B cell (primary cell): ENCODE data around the gene STEAP4. TPM values are rescaled to one million over a fixed set of nuclear protein-coding genes. Genes with fewer than 3 reads are reported as not detected.

Experiments
- ATAC-seq: fragments of 200-7000 bp; cut with Tn5 transposase; one replicate; pipeline ENCODE4 v1.10.0; 2021; ENCODE audit warnings: low read depth, mild to moderate bottlenecking, moderate number of reproducible peaks, moderate library complexity
- CTCF ChIA-PET: fragments of 350-600 bp; sonication (Branson Sonifier 250); formaldehyde crosslinking; loops from one replicate; lab custom pipeline; 2021; ENCODE audit warnings: antibody characterized with exemption, inconsistent platforms; lab: Charles Lee
- POLR2A ChIA-PET: fragments of 350-600 bp; sonication (Branson Sonifier 250); formaldehyde crosslinking; loops from one replicate; lab custom pipeline; 2021; ENCODE audit warnings: antibody characterized with exemption; lab: Charles Lee
- DNase-seq: peaks from one replicate; pipeline ENCODE4 v3.0.0; 2013
- H2AFZ ChIP-seq: 2 replicates; pipeline ENCODE4 v1.6.1; 2012; ENCODE audit warnings: mild to moderate bottlenecking, low read depth, low read length; ENCODE audit not compliant: insufficient read depth, poor library complexity, severe bottlenecking
- H3K27ac ChIP-seq, 2 donors: 1 replicate in 1 of 2; 2 replicates in 1 of 2; pipeline ENCODE4 v1.5.1; 2012 to 2013; ENCODE audit warnings: low read length in 2 of 2, mild to moderate bottlenecking in 2 of 2, moderate library complexity in 1 of 2
- H3K27me3 ChIP-seq, 4 experiments: fragments of 200-600 bp in 1 of 4; sonication (generic) in 1 of 4; replicated peaks in 1 of 4; 1 replicate in 2 of 4; 2 replicates in 2 of 4; pipeline versions ENCODE4 v1.6.1 to v1.7.0; 2013 to 2016; ENCODE audit warnings: low read length in 3 of 4, mild to moderate bottlenecking in 2 of 4, mixed read lengths in 1 of 4, moderate library complexity in 1 of 4; ENCODE audit not compliant: insufficient read depth in 4 of 4, control insufficient read depth in 3 of 4; ENCODE audit errors: control extremely low read depth in 1 of 4
- H3K36me3 ChIP-seq, 2 experiments: replicated peaks in 1 of 2; 1 replicate in 1 of 2; 2 replicates in 1 of 2; pipeline versions ENCODE4 v1.6.1 to v1.7.1; 2013; ENCODE audit warnings: low read length in 1 of 2; ENCODE audit not compliant: insufficient read depth in 2 of 2, control insufficient read depth in 1 of 2; ENCODE audit errors: control extremely low read depth in 1 of 2, extremely low read depth in 1 of 2
- H3K4me1 ChIP-seq, 2 donors: fragments of 200-600 bp in 1 of 2; sonication (generic) in 1 of 2; 1 replicate in 1 of 2; 2 replicates in 1 of 2; pipeline versions ENCODE4 v1.5.1 to v1.6.1; 2013 to 2017; ENCODE audit warnings: low read length in 2 of 2; ENCODE audit not compliant: control insufficient read depth in 2 of 2, insufficient read depth in 2 of 2
- H3K4me2 ChIP-seq: replicated peaks from 2 replicates; pipeline ENCODE3; 2012; ENCODE audit warnings: mild to moderate bottlenecking, low read depth, low read length; ENCODE audit not compliant: poor library complexity, severe bottlenecking
- H3K4me3 ChIP-seq, 5 experiments: fragments of 200-600 bp in 1 of 5; sonication (generic) in 1 of 5; 1 replicate in 3 of 5; 2 replicates in 2 of 5; pipeline versions ENCODE4 v1.5.1 to v1.7.0; 2011 to 2016; ENCODE audit warnings: low read length in 4 of 5, mild to moderate bottlenecking in 4 of 5, low read depth in 2 of 5, control low read depth in 1 of 5, moderate library complexity in 1 of 5; ENCODE audit not compliant: insufficient read depth in 1 of 5; ENCODE audit errors: control extremely low read depth in 1 of 5, extremely low read depth in 1 of 5
- H3K79me2 ChIP-seq: fragments of 200-600 bp; sonication (generic); one replicate; pipeline ENCODE4 v1.6.0; 2016; ENCODE audit warnings: low read length; ENCODE audit not compliant: control insufficient read depth, insufficient read depth
- H3K9ac ChIP-seq: fragments of 200-600 bp; sonication (generic); 2 replicates; pipeline ENCODE4 v1.6.1; 2017; ENCODE audit warnings: mild to moderate bottlenecking, low read length, moderate library complexity
- H3K9me3 ChIP-seq, 3 donors: one replicate each; pipeline versions ENCODE4 v1.6.1 to v1.7.1; 2013; ENCODE audit warnings: low read length in 2 of 3; ENCODE audit not compliant: control insufficient read depth in 2 of 3, insufficient read depth in 1 of 3; ENCODE audit errors: control extremely low read depth in 1 of 3
- H4K20me1 ChIP-seq: 2 replicates; pipeline ENCODE4 v1.6.0; 2012; ENCODE audit warnings: mild to moderate bottlenecking, low read length; ENCODE audit not compliant: insufficient read depth, control insufficient read depth, poor library complexity, severe bottlenecking
- H3K27ac Mint-ChIP-seq: one replicate; pipeline ENCODE4 v1.8.0; 2021; ENCODE audit warnings: mixed read lengths
- H3K27me3 Mint-ChIP-seq: one replicate; pipeline ENCODE4 v1.8.0; 2021; ENCODE audit warnings: mixed read lengths
- H3K4me1 Mint-ChIP-seq: one replicate; pipeline ENCODE4 v1.8.0; 2021; ENCODE audit warnings: mixed read lengths
- H3K4me3 Mint-ChIP-seq: one replicate; pipeline ENCODE4 v1.8.0; 2021; ENCODE audit warnings: mixed read lengths
- H3K9me3 Mint-ChIP-seq: one replicate; pipeline ENCODE4 v1.8.0; 2022; ENCODE audit warnings: mixed read lengths; ENCODE audit not compliant: insufficient read depth
- CTCF ChIP-seq: fragments of 200-600 bp; IDR thresholded peaks from one replicate; pipeline ENCODE4 v1.8.0; 2022; ENCODE audit warnings: antibody characterized with exemption, mild to moderate bottlenecking
- EZH2 ChIP-seq: IDR thresholded peaks from 2 replicates; pipeline ENCODE4 v1.6.1; 2012; ENCODE audit warnings: borderline replicate concordance, low read depth, mild to moderate bottlenecking, moderate library complexity, low read length; ENCODE audit not compliant: insufficient read depth, poor library complexity, severe bottlenecking
- WGBS: methylation state at CpG from one replicate; pipeline ENCODE4 v1.1.5; 2013; ENCODE audit warnings: missing lambda C conversion rate; ENCODE audit not compliant: insufficient coverage; 5-methylcytosine and 5-hydroxymethylcytosine counted together
- intact Hi-C: fragments of 100-400 bp; cut with micrococcal nuclease; formaldehyde crosslinking; loops from one replicate; pipeline ENCODE4 v1.10.0; 2022
- polyA plus RNA-seq: library from polyadenylated mRNA; depleted of rRNA; stranded (reverse); fragments of >200 nt; gene quantifications from 2 replicates; pipeline ENCODE4 v1.2.3, GENCODE V29; 2012
- total RNA-seq, 2 donors: library from RNA; stranded (reverse); fragments of 120-200 nt in 1 of 2; gene quantifications; 1 replicate in 1 of 2; 2 replicates in 1 of 2; pipeline versions ENCODE4 v1.2.3 to v1.2.4, GENCODE V29; 2013 to 2022

STEAP4 gene
- total and polyA plus RNA-seq, 2 donors (not counting 1 experiment from before 2014, with no cell fraction given) = 0.04 TPM; not detected in 1

GRCh38 chr7:88289564-88290025 lies 17.1 kb downstream of the STEAP4 start:
- Histone ChIP-seq H3K4me1 (no peaks in the 10 kb centered on the region), H2AFZ (no peak overlapping the region), H3K9me3 (no peaks in the 10 kb centered on the region), H3K4me2 (no peak overlapping the region), H3K36me3 (no peaks in the 10 kb centered on the region), H4K20me1 (no peaks in the 10 kb centered on the region), H3K9ac (no peak overlapping the region), H3K79me2 (no peaks in the 10 kb centered on the region), H3K27me3 (no peaks in the 10 kb centered on the region), H3K4me3 (no peak overlapping the region), H3K27ac (no peak overlapping the region)
- Mint-ChIP-seq H3K9me3 (no peaks in the 10 kb centered on the region), H3K4me3 (no peak overlapping the region), H3K27me3 (peaks cover 7% of the 10 kb centered on the region), H3K4me1 (no peaks in the 10 kb centered on the region), H3K27ac (no peak overlapping the region)
- WGBS = no CpG with 5 or more reads among the region's 2 CpGs
- DNase-seq (no peak), ATAC-seq (no peak)
- CTCF ChIA-PET = no interaction called here
- TF ChIP-seq EZH2 (no peak), CTCF (no peak)
- POLR2A ChIA-PET = no interaction called here
- intact Hi-C loops = no loop called here

- H3K79me2 ChIP-seq = no peaks in the 10 kb centered on the region
- H3K4me2 ChIP-seq = no peak overlapping the region
- no peaks in the 10 kb centered on the region for H3K4me1 ChIP-seq
- ChIA-PET POLR2A (no interaction called here), CTCF (no interaction called here)
- no CpG with 5 or more reads among the region's 2 CpGs for WGBS
- no peak for TF ChIP-seq CTCF
- TF ChIP-seq EZH2 = no peak
- H3K9me3 ChIP-seq = no peaks in the 10 kb centered on the region
- intact Hi-C loops = no loop called here
- H3K9ac ChIP-seq = no peak overlapping the region
- H3K27ac Mint-ChIP-seq = no peak overlapping the region
- H2AFZ ChIP-seq = no peak overlapping the region
- H3K27ac ChIP-seq = no peak overlapping the region
- no peak overlapping the region for H3K4me3 ChIP-seq
- no peaks in the 10 kb centered on the region for H3K36me3 ChIP-seq
- no peak for ATAC-seq
- H4K20me1 ChIP-seq = no peaks in the 10 kb centered on the region
- peaks cover 0 to 2% (median 0%) of the 10 kb centered on the region in 4 experiments for H3K27me3 ChIP-seq
- H3K9me3 Mint-ChIP-seq = no peaks in the 10 kb centered on the region
- no peaks in the 10 kb centered on the region for H3K4me1 Mint-ChIP-seq
- H3K27me3 Mint-ChIP-seq = peaks cover 6% of the 10 kb centered on the region
- DNase-seq = no peak
- no peak overlapping the region for H3K4me3 Mint-ChIP-seq
These were observed 24.9 kb downstream of the STEAP4 start for GRCh38 chr7:88281749-88282148.
